ENCODE measurements around the gene GNAT3. TPM values are rescaled to one million over a fixed set of nuclear protein-coding genes. Genes with fewer than 3 reads are reported as not detected.

GNAT3 gene
- total and polyA plus RNA-seq, 5 donors from 2014 or later: not detected

GRCh38 chr7:80485721-80486120 is 26.1 kb downstream of the GNAT3 start:
- Mint-ChIP-seq H3K27ac (no peak overlapping the region), H3K36me3 (no peaks in the 10 kb centered on the region)
- H3K4me1 ChIP-seq (ENCODE audit: control insufficient read depth, insufficient read depth, low read length, poor library complexity, severe bottlenecking): no peaks in the 10 kb centered on the region

GRCh38 chr7:80482950-80483349 is 28.9 kb downstream of the GNAT3 start:
- H3K27ac ChIP-seq (ENCODE audit: insufficient read depth, low read length, poor library complexity, severe bottlenecking): no peak overlapping the region
- Mint-ChIP-seq H3K4me1 (no peaks in the 10 kb centered on the region), H3K36me3 (no peaks in the 10 kb centered on the region), H3K4me3 (no peak overlapping the region), H3K9me3 (peaks cover 0 to 7% (median 4%) of the 10 kb centered on the region in 7 donors), H3K27ac (no peak overlapping the region), H3K27me3 (no peaks in the 10 kb centered on the region)
- no peak for DNase-seq
- H3K4me1 ChIP-seq (ENCODE audit: control insufficient read depth, insufficient read depth, low read length, poor library complexity, severe bottlenecking): no peaks in the 10 kb centered on the region
- ATAC-seq (ENCODE audit: low read depth in 2 of 2): no peak
- no peaks in the 10 kb centered on the region for H3K9me3 ChIP-seq (ENCODE audit: control insufficient read depth in 2 of 2, low read length in 2 of 2)
- no peaks in the 10 kb centered on the region for H3K36me3 ChIP-seq (ENCODE audit: control insufficient read depth, insufficient read depth, low read length)
- H3K4me3 ChIP-seq (ENCODE audit: low read depth, low read length): no peak overlapping the region
- no peaks in the 10 kb centered on the region for H3K27me3 ChIP-seq (ENCODE audit: control insufficient read depth, insufficient read depth, low read length)

More at GRCh38 chr7:80485721-80486120, 26.1 kb downstream of the GNAT3 start:
- Mint-ChIP-seq H3K4me1 (no peaks in the 10 kb centered on the region), H3K27me3 (no peaks in the 10 kb centered on the region), H3K4me3 (no peak overlapping the region), H3K9me3 (peaks cover 2 to 9% (median 4%) of the 10 kb centered on the region in 7 donors)
- H3K36me3 ChIP-seq (ENCODE audit: control insufficient read depth, insufficient read depth, low read length): no peaks in the 10 kb centered on the region
- H3K4me3 ChIP-seq (ENCODE audit: low read depth, low read length): no peak overlapping the region
- no peaks in the 10 kb centered on the region for H3K9me3 ChIP-seq (ENCODE audit: control insufficient read depth in 2 of 2, low read length in 2 of 2)
- DNase-seq: no peak
- H3K27ac ChIP-seq (ENCODE audit: insufficient read depth, low read length, poor library complexity, severe bottlenecking): no peak overlapping the region
- no peak for ATAC-seq (ENCODE audit: low read depth in 2 of 2)
- H3K27me3 ChIP-seq (ENCODE audit: control insufficient read depth, insufficient read depth, low read length): no peaks in the 10 kb centered on the region

GRCh38 chr7:80481196-80481884 is 30.5 kb downstream of the GNAT3 start:
- no peaks in the 10 kb centered on the region for H3K27me3 Mint-ChIP-seq
- H3K36me3 ChIP-seq (ENCODE audit: control insufficient read depth, insufficient read depth, low read length): no peaks in the 10 kb centered on the region
- ATAC-seq (ENCODE audit: low read depth in 2 of 2) (no peak), DNase-seq (no peak)
- H3K27ac ChIP-seq (ENCODE audit: insufficient read depth, low read length, poor library complexity, severe bottlenecking): no peak overlapping the region
- H3K4me1 Mint-ChIP-seq: no peaks in the 10 kb centered on the region
- H3K27ac Mint-ChIP-seq: no peak overlapping the region
- H3K9me3 ChIP-seq (ENCODE audit: control insufficient read depth in 2 of 2, low read length in 2 of 2): peaks cover 0 to 2% of the 10 kb centered on the region in 2 experiments
- H3K4me3 ChIP-seq (ENCODE audit: low read depth, low read length): no peak overlapping the region
- H3K4me3 Mint-ChIP-seq: no peak overlapping the region
- no peaks in the 10 kb centered on the region for H3K27me3 ChIP-seq (ENCODE audit: control insufficient read depth, insufficient read depth, low read length)
- H3K36me3 Mint-ChIP-seq: no peaks in the 10 kb centered on the region
- no peaks in the 10 kb centered on the region for H3K4me1 ChIP-seq (ENCODE audit: control insufficient read depth, insufficient read depth, low read length, poor library complexity, severe bottlenecking)
- peaks cover 0 to 8% (median 5%) of the 10 kb centered on the region in 7 donors for H3K9me3 Mint-ChIP-seq

GRCh38 chr7:80480566-80480965 is 31.3 kb downstream of the GNAT3 start:
- H3K27ac Mint-ChIP-seq: no peak overlapping the region
- Histone ChIP-seq H3K27me3 (ENCODE audit: control insufficient read depth, insufficient read depth, low read length) (no peaks in the 10 kb centered on the region), H3K4me3 (ENCODE audit: low read depth, low read length) (no peak overlapping the region), H3K9me3 (ENCODE audit: control insufficient read depth in 2 of 2, low read length in 2 of 2) (peaks cover 0 to 2% of the 10 kb centered on the region in 2 experiments), H3K4me1 (ENCODE audit: control insufficient read depth, insufficient read depth, low read length, poor library complexity, severe bottlenecking) (no peaks in the 10 kb centered on the region), H3K27ac (ENCODE audit: insufficient read depth, low read length, poor library complexity, severe bottlenecking) (no peak overlapping the region), H3K36me3 (ENCODE audit: control insufficient read depth, insufficient read depth, low read length) (no peaks in the 10 kb centered on the region)
- H3K9me3 Mint-ChIP-seq: peaks cover 0 to 8% (median 5%) of the 10 kb centered on the region in 7 donors
- no peaks in the 10 kb centered on the region for H3K4me1 Mint-ChIP-seq
- ATAC-seq (ENCODE audit: low read depth in 2 of 2) (no peak), DNase-seq (no peak)
- H3K27me3 Mint-ChIP-seq: no peaks in the 10 kb centered on the region
- no peaks in the 10 kb centered on the region for H3K36me3 Mint-ChIP-seq
- H3K4me3 Mint-ChIP-seq: no peak overlapping the region

GRCh38 chr7:80478683-80479082 is 33.2 kb downstream of the GNAT3 start:
- Histone ChIP-seq H3K9me3 (ENCODE audit: control insufficient read depth in 2 of 2, low read length in 2 of 2) (peaks cover 0 to 2% of the 10 kb centered on the region in 2 experiments), H3K4me1 (ENCODE audit: control insufficient read depth, insufficient read depth, low read length, poor library complexity, severe bottlenecking) (no peaks in the 10 kb centered on the region), H3K27ac (ENCODE audit: insufficient read depth, low read length, poor library complexity, severe bottlenecking) (no peak overlapping the region), H3K27me3 (ENCODE audit: control insufficient read depth, insufficient read depth, low read length) (no peaks in the 10 kb centered on the region), H3K36me3 (ENCODE audit: control insufficient read depth, insufficient read depth, low read length) (no peaks in the 10 kb centered on the region), H3K4me3 (ENCODE audit: low read depth, low read length) (no peak overlapping the region)
- Mint-ChIP-seq H3K9me3 (peaks cover 0 to 7% (median 3%) of the 10 kb centered on the region in 7 donors), H3K36me3 (no peaks in the 10 kb centered on the region), H3K4me3 (no peak overlapping the region), H3K27ac (no peak overlapping the region), H3K27me3 (no peaks in the 10 kb centered on the region), H3K4me1 (no peaks in the 10 kb centered on the region)
- no peak for ATAC-seq (ENCODE audit: low read depth in 2 of 2)
- DNase-seq: no peak

GRCh38 chr7:80476035-80476434 is 35.8 kb downstream of the GNAT3 start:
- no peak overlapping the region for H3K27ac ChIP-seq (ENCODE audit: insufficient read depth, low read length, poor library complexity, severe bottlenecking)
- no peaks in the 10 kb centered on the region for H3K27me3 Mint-ChIP-seq
- no peaks in the 10 kb centered on the region for H3K4me1 ChIP-seq (ENCODE audit: control insufficient read depth, insufficient read depth, low read length, poor library complexity, severe bottlenecking)
- peaks cover 0 to 7% (median 2%) of the 10 kb centered on the region in 7 donors for H3K9me3 Mint-ChIP-seq
- H3K4me3 Mint-ChIP-seq: no peak overlapping the region
- no peaks in the 10 kb centered on the region for H3K36me3 Mint-ChIP-seq
- H3K36me3 ChIP-seq (ENCODE audit: control insufficient read depth, insufficient read depth, low read length): no peaks in the 10 kb centered on the region
- H3K4me3 ChIP-seq (ENCODE audit: low read depth, low read length): no peak overlapping the region
- no peak for DNase-seq
- no peaks in the 10 kb centered on the region for H3K27me3 ChIP-seq (ENCODE audit: control insufficient read depth, insufficient read depth, low read length)
- no peaks in the 10 kb centered on the region for H3K4me1 Mint-ChIP-seq
- no peak overlapping the region for H3K27ac Mint-ChIP-seq
- no peak for ATAC-seq (ENCODE audit: low read depth in 2 of 2)
- peaks cover 0 to 6% of the 10 kb centered on the region in 2 experiments for H3K9me3 ChIP-seq (ENCODE audit: control insufficient read depth in 2 of 2, low read length in 2 of 2)

- peaks cover 0 to 6% of the 10 kb centered on the region in 2 experiments for H3K9me3 ChIP-seq (ENCODE audit: control insufficient read depth in 2 of 2, low read length in 2 of 2)
- H3K4me1 ChIP-seq (ENCODE audit: control insufficient read depth, insufficient read depth, low read length, poor library complexity, severe bottlenecking): no peaks in the 10 kb centered on the region
- Mint-ChIP-seq H3K9me3 (peaks cover 0 to 7% (median 2%) of the 10 kb centered on the region in 7 donors), H3K36me3 (no peaks in the 10 kb centered on the region), H3K27me3 (no peaks in the 10 kb centered on the region), H3K4me1 (no peaks in the 10 kb centered on the region), H3K4me3 (no peak overlapping the region), H3K27ac (no peak overlapping the region)
- ATAC-seq (ENCODE audit: low read depth in 2 of 2): no peak
- H3K27me3 ChIP-seq (ENCODE audit: control insufficient read depth, insufficient read depth, low read length): no peaks in the 10 kb centered on the region
- H3K27ac ChIP-seq (ENCODE audit: insufficient read depth, low read length, poor library complexity, severe bottlenecking): no peak overlapping the region
- no peaks in the 10 kb centered on the region for H3K36me3 ChIP-seq (ENCODE audit: control insufficient read depth, insufficient read depth, low read length)
- DNase-seq: no peak
- no peak overlapping the region for H3K4me3 ChIP-seq (ENCODE audit: low read depth, low read length)
Observed at GRCh38 chr7:80475383-80475782, 36.5 kb downstream of the GNAT3 start.

GRCh38 chr7:80473751-80474150 is 38.1 kb downstream of the GNAT3 start:
- no peaks in the 10 kb centered on the region for H3K36me3 ChIP-seq (ENCODE audit: control insufficient read depth, insufficient read depth, low read length)
- H3K9me3 ChIP-seq (ENCODE audit: control insufficient read depth in 2 of 2, low read length in 2 of 2): peaks cover 0 to 6% of the 10 kb centered on the region in 2 experiments
- H3K27ac ChIP-seq (ENCODE audit: insufficient read depth, low read length, poor library complexity, severe bottlenecking): no peak overlapping the region
- H3K9me3 Mint-ChIP-seq: peaks cover 0 to 7% (median 2%) of the 10 kb centered on the region in 7 donors
- ATAC-seq (ENCODE audit: low read depth in 2 of 2) (no peak), DNase-seq (no peak)
- H3K4me1 Mint-ChIP-seq: no peaks in the 10 kb centered on the region
- no peak overlapping the region for H3K4me3 Mint-ChIP-seq
- H3K27me3 ChIP-seq (ENCODE audit: control insufficient read depth, insufficient read depth, low read length): no peaks in the 10 kb centered on the region
- no peaks in the 10 kb centered on the region for H3K36me3 Mint-ChIP-seq
- H3K27me3 Mint-ChIP-seq: no peaks in the 10 kb centered on the region
- no peak overlapping the region for H3K4me3 ChIP-seq (ENCODE audit: low read depth, low read length)
- H3K27ac Mint-ChIP-seq: no peak overlapping the region
- H3K4me1 ChIP-seq (ENCODE audit: control insufficient read depth, insufficient read depth, low read length, poor library complexity, severe bottlenecking): no peaks in the 10 kb centered on the region
